ENCODE data around the gene BIRC7.
A peak's percentile ranks its signal among the peaks of the same experiment; 100 is the strongest.

BIRC7 gene, protein sequence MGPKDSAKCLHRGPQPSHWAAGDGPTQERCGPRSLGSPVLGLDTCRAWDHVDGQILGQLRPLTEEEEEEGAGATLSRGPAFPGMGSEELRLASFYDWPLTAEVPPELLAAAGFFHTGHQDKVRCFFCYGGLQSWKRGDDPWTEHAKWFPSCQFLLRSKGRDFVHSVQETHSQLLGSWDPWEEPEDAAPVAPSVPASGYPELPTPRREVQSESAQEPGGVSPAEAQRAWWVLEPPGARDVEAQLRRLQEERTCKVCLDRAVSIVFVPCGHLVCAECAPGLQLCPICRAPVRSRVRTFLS

DNA sequence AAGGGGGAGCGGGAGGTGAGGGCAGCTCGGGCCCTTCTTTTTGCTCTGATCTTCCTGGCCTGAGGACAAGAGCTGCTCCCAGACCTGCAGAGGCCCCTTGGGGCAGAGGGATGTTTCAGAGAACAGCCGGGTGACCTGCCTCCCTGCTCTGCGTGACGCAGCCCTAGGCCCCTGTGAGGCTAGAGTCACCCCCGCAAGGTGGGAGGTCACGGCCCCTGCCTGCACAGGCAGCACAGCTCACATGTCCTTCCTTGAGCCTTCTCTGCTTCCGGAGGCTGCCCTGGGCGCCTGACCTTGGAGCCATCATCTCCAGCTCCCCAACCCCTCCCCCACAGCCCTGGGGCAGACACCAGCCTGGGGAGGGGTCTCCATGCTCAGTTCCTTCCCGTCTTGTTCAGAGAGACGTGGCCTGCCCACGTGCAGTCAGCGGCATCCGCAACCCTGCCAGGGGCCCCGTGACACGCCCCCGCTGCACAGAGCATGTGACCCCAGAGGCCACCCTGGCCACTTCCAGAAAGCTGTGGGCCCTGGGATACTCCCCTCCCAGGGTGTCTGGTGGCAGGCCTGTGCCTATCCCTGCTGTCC lies at the start of gene BIRC7:
TSS of gene BIRC7 (plus strand) at position 507 of the 585 bp plus-strand sequence. CDS start 192 bp downstream, outside the sequence.
- peak; percentile 23 for DNase-seq

DNA sequence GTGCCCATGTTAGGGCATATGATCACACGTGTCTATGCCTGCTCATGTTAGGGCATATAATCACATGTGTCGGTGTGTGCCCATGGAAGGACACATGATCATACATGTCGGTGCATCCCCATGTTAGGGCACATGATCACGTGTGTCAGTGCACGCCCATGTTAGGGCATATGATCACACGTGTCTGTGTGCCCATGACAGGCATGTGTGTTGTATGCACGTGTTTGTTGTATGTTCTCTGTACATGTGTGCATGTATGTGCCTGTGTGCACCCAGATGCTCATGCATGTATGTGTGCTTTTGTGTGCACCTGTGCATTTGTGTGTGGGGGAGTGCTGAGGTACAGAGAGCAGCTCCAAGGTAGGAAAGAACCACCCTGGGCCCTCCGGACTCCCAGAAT lies 49.6 kb upstream of the BIRC7 start:
- no peak for DNase-seq

DNA sequence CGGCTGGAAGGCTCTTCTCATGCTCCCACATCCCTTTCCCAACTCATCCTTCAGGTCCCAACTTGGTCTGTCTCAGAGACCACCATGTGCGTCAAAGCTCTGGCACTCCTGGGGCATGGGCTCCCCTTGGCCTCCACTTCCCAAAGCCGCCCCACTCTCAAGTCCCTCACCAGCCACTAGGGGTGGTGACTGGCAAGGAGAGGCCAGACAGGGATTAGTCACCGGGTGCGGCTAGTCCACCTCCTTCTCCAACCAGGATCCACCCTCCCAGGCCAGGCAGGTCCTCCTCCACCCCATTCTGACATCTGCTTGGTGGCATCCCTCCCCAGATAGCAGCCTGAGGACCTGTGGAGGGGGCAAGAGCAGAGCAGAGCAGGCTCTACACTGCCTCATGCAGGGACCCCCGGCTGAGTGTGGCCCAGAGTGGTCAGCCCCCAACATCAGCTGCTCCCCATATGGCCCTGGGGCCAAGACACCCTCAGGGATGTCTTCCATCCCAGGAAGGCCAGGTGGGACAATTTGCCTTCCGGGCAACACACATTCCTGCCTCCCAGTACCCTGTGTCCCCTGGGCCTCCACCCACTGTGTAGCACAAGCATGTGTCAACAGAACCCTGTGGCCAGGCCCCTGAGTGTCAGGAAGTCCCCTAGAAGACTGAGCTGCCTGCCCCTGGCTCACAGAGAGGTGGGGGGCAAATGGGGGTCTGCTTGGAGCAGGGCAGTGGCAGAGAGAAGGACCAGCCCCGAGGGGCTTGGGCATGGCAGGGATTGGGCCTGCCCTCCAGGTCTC lies 49.0 kb upstream of the BIRC7 start:
- no peak for DNase-seq

DNA sequence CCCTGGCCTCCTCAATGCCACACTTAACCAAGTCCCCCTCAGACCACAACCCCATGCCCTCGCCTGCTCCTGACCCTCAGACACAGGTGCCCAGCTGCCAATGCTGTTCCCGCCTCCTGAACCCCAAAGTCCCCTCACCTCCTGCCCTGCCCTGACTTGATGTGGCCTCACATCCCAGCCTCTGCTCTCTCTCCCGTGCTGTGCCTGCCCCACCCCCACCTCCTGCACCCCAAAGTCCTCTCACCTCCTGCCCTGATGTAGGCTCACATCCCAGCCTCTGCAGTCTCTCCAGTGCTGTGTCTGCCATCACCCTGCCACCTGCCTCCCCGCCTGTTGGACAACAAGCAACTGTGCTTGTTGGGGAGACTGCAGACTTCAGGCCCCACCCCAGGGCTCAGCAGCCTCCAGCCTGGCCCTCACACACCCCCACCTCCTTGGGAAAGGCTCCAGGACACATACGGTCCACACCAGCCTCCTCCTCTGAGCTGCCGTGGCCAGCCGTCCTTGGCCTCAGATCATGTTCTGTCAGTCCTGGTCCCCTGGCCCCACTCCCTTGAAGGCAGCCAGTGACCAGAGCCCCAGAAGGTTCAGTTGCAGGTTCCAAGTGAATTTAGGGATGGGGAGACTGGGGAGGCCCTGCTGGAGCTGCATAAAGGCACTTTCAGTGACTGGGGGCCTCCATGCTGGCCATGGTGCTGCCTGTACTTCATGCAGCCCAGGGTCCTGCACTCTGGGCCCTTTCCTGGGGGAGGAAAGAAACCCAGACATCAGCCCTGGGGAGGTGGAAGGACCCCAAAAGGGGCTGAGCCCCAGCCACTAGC lies 48.2 kb upstream of the BIRC7 start:
- DNase-seq, result no peak

DNA sequence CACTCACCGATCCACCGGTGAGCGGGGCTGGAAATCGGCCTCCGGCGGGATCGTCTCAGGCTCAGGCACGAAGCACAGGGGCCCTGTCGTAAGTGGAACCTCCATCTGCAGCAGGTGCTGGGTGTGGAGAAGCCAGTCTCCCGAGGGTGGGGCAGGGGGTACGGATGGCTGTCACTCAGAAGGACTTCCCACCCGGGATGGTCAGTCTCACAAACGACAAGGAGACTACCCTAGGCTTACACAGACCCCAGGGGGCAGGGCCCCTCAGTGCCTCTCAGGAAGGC lies 47.6 kb upstream of the BIRC7 start:
- no peak for DNase-seq

DNA sequence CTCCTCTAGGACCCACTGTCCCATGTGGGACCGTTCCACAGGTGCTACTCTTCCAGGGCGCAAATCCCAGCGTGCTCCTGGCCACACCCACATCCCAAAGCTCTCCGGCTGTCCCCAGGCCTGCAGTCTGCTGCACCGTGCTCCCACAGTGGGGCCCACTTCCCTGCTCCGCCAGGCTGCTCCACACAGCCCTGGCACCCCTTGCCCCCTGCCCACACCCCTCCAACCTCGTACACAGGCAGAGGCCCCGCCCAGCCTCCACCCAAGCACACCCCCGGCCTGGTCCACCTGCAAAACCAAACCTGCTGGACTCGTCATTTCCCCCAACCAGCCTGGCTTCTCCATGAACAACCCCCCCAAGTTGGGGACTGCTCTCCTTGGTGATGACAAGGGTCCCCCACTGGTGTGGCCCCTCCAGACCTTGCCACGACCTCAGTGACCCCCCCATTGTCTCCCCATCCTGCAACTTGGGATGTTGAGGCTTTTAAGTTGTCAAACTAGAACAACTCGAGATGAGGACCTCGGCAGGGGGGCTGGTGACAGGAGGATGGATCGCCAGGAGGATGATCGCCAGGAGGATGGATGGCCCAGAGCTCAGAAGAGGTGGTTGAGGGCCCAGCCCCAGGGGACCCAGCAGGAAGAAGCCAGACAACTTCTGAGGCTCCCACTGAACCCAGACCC lies 46.9 kb upstream of the BIRC7 start:
- DNase-seq, result no peak

DNA sequence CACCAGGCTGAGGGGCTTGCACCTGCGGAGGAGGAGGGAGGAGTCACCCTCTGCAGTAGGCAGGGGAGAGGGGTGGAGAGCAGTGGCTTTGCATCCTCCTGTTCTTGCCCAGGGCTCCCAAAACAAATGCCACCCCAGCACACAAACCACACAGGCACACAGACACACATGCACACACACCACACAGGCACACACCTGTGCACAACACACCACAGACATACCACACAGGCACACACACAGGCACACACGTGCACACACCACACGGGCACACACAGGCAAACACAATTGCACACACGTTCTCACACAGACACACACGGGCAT lies 46.4 kb upstream of the BIRC7 start:
- no peak for DNase-seq

DNA sequence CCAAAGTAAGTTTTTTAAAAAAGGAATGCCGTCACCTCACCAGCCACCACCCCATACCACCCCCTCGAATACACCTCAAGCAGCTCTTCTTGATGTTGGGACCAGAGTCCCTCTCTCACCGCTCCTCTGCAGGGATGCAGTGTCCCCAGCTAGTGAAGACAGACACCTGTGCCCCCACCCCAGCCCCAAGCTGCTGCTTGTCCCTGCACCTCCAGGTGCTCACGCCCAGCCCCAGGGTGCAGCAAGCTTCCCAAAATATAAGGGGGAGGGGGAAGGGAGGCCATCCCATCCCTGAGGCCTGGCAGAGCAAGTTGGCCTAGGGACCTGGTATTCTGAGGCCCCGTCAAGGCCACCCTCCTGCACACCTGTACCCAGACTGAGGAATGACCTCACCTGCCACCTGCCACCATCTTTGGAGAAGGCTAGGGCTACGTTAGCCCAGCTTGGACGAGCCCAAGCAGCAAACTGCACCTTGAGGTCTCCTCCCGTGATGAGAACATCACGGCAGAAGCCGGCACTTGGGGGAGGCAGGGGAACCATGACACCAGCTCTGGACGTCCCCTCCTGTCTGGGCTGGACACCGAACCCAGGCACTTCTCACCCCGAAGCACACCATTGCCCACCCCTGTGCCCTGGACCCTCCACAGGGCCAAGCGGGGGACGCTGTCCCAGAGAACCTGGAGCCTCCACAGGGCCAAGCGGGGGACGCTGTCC lies 45.7 kb upstream of the BIRC7 start:
- DNase-seq, result no peak

DNA sequence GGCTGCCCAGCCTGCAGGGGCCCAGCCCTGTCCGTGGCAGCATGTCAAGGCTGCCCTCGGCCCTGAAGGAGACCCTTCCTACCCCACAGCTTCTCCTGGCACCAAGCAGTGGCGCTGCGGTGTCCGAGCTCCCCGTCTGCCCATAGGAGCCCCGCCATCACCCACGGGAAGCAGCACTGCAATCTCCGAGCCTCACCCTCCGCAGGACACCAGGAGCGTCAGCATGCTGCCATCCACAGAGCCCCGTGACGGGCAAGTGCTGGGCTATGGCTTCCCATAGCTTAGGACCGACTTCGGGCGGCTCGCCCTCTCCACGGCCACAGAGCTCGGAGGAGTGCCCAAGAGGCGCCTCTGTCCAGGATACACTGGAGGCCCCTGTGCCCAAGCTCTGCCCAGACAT lies 44.9 kb upstream of the BIRC7 start:
- no peak for DNase-seq

DNA sequence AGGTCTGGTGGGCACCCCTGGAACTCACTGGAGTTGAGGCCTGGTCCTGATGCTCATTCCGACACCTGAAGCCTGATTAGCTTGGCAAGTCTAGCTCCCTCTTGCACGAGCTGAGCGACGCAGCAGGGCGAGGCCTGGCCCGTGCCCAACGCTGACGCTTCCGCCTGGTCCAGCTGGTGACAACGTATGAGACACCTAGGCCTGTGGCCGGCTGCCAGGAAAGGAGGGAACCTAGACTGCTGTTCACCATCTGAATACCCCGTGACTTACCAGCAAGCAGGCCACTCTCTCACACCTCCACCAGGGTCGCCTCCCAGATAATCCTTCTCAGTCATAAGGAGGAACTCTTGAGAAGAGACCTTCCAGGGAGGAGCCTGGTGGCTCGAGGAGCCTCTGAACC lies 44.3 kb upstream of the BIRC7 start:
- peak; percentile 25 for DNase-seq

DNA sequence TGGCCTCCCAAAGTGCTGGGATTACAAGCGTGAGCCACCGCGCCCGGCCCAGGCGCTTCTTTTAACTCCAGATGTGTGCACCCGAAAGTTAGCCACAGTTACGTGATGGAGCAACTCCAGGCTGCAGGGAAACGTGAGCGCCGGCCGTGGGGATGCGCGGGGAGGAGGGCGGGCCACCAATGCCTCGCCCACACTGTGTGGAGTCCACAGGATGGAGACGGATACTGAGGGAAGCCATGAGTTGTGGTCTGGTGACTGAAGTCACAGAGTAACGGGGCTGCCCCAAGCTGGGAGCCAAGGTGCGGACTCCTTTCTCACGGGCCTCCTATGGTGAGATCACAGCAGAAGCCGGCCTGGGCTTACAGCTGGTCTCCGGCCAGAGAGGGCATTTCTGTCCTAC lies 43.0 kb upstream of the BIRC7 start:
- no peak for DNase-seq

DNA sequence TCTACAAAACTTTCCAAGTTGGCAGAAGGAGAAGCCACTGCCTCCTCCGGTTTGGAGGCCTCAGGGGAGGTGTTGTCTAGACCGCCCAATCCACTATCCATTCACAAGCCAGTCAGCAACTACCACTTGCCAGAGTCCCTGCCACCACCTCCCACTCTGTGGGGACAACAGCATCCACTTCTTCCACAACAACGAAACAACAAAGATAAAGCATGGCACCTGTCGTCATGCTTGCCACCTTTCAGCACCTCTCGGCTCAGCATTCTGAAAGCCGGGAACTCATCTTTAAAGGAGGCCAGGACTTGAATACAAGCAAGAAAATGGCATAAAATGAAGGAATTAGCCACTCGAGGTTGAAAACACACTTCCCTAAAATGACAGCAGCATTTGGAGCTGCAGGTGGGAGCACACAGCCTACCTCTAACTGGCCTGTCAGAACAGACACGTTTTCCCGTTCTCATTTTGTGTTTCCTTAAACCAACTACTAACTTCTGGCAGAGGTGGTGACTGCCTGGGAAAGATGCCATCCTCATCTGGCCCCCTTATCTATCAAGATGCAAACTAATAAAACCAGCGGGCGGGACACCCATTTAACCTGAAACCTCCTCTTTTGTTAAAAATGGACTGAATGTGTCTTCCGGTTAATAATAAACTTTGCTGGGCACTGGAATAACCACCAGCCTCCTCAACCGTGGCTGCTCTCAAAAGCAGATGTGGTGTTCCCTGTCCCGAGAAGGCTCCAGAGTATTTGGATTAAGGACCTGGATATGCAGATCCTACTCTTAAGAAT lies 41.5 kb upstream of the BIRC7 start:
- DNase-seq, result no peak

DNA sequence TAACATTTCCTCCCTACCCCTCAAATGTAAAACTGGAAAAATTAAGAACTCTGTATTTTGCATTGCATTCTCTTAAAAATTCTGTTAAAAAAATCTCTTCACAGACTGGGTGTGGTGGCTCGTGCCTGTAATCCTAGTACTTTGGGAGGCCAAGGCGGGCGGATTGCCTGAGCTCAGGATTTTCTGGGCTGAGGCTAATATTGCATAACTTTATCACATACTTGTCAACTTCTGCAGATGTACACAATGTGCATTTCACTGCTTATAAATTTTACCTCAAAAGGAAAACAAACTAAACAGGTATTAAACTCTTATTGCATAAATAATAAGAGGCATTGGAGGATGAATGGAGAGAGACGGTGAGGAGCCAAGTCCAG lies 40.9 kb upstream of the BIRC7 start:
- DNase-seq, result no peak

DNA sequence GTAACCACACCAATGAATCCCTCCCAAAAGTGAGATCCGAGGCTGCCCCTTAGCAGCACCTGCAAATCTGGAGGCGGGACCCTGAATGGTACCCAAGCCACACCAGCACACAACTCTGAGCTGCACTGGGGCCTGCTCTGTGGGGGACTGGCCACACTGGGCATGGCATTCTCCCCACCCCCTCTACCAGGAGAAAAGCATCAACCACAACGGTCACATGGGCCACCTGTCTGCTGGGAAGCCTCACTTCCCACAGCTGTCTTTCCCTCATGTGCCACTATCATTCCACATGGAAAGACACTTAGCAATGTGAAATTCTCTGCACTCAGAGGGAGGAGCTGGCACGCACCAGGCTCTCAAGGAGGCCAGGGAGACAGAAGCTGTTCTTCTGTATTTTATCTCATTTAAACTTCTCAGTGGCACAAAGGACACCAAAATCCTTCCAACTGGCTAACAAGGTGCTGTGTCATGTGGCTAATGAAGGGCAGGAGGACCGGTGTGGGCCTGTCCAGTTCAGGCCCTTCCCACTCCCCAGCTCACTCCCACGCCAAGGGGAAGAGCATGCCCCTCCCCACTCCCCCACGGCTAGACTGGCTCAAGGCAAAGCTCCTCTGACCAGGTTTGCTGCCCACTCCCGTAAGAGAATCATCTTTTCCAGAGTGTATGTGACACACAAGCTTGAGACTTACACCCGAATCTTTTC lies 38.8 kb upstream of the BIRC7 start:
- DNase-seq, result no peak

DNA sequence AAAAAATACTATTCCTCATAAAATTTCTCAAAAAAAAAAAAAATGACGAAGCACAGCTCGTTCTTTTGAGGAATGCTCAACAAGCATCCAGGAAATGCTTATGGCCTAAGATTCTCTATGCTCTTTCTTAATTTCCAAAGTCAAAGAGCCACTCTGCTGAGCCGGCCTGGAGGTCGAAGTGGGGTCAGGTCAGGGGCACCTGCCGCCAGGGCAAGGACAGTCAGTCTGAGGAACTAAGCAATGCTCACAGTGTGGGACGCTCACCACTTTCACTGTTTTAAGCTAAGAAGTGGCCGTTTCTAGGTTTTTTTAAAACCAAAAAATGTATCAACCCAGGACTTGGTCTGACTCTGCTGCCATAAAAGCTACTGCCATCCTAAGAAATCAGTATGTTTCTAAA lies 37.1 kb upstream of the BIRC7 start:
- DNase-seq, result no peak

DNA sequence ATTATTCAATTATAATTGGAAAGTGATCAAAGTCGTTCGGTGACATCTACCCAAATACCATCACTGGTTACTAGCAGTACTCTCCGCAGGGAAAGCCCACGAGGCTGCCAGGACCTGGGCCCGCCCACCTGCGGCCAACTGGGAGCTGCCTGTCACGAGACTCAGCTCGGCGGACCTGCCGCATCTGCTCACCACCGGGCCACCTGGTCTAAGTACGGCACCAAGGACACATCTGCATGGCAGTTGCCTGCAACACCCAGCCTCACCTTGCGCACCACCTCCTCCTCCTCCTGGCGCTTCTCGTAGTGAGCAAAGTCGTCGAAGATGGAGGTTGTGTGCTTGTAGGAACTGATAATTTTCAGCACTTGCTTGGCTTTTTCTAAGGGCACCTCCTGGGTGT lies 33.7 kb upstream of the BIRC7 start:
- DNase-seq, result no peak

DNA sequence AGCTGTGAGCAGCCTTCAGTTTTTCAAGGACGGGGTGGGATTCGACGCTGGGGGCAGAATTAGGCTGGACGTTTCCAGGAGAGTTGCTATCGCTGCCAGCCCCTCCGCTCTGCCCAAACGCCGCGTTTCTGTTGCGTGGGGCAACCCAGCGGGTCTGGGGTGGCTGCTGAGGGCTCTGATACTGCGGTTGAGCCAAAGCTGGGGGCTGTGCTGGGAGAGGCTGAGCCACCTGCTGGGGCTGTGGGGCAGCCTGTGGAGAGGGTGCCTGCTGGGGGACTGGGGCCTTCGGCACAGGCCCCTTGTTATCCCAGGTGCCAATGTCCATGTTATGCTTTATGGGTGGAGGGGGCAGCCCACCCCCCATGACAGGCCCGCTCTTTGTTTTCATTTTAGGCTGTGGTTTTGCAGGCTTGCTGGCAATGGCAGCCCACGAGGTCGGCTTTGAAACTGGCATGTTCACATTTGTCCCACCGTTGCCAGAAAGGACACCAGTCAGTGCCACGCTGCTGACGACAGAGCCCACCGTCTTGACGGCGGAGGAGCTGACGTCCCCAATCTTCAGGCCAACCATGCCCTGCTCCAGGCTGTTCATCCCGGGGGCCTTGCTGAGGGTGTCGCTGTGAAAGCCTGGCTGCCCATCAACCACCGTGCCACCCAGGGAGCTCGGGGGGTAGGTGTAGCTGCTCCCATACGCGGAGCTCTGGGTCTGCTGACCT lies 32.7 kb upstream of the BIRC7 start:
- DNase-seq, result no peak

DNA sequence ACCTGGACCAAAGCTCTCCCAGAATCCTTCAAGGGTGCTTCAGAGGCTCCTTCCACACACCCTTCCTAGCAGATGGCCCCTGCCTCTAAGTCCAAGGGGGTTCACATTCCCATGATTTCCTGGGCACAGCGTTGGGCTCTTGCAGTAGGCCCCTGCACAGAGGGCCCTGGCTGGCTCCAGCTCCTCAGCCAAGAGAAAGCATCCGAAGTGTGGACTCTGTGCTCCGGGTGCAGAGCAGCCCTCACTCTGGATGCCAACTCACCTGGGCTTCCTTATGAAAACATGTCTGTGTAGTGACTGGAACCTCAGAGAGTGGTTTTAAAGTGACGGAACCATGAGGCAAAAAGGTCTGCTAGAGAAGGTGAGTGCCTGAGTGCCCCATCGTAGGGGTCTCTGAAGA lies 31.3 kb upstream of the BIRC7 start:
- DNase-seq, result no peak

DNA sequence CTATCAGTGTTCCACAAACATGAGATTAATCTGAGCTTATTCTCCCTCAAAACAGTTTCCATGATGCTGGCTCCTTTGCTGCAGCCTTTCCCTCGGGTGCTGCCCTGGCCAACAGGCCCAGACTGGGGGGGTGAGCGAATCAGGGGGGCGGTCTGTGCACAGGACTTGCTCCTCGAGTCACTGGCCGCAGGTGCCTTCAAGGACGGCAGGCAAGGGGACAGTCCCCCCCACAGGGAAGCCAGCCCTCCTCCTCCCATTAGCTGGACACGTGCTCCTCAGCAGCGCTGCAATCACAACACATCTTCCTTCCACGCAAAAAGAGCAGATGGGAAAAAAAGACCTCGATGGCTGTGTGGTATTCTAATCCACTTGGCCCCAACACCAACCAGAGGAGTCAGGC lies 29.8 kb upstream of the BIRC7 start:
- DNase-seq, result no peak

DNA sequence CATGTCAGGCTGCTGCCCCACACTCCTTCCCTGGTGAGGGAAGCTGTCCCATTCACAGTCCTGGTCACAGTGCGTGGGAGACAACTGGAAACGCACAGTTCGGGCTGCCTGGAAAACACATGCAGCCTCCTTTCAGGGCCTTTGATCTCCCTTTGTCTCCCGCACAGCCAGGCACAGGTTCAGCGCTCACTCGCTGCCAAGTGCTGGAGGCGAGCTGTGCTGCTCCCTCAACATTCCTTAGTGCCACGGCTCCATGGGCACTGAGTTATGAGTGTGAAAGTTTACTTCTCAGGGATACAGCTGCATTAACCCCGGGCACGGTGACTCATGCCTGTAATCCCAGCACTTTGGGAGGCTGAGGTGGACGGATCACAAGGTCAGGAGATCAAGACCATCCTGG lies 28.8 kb upstream of the BIRC7 start:
- no peak for DNase-seq
